HCT116 (cell line): Measurements from ENCODE around the gene PPP1R1C. TPM values are rescaled to one million over a fixed set of nuclear protein-coding genes. Genes with fewer than 3 reads are reported as not detected.

Experiments
- ATAC-seq: fragments of 200-7000 bp; cut with Tn5 transposase; 2 replicates; pipeline ENCODE4 v1.9.1; 2020; ENCODE audit warnings: mild to moderate bottlenecking, moderate library complexity
- BruUV-seq: library from RNA; stranded (reverse); fragments of 400-500 nt; replicated peaks from 2 replicates; lab custom pipeline; 2021; lab: Mats Ljungman, UMichigan
- CTCF ChIA-PET: fragments of 300-600 bp; sonication (Branson Sonifier 250); formaldehyde crosslinking; loops from one replicate; lab custom pipeline; 2021; ENCODE audit warnings: antibody characterized with exemption; lab: Charles Lee
- POLR2A ChIA-PET: fragments of 300-600, 350-600 bp; sonication (Branson Sonifier 250); formaldehyde crosslinking; loops from one replicate; lab custom pipeline; 2021; ENCODE audit warnings: antibody characterized with exemption; lab: Charles Lee
- RAD21 ChIA-PET, 2 experiments: fragments of 300-600 bp; sonication (Branson Sonifier 250); formaldehyde crosslinking; loops; one replicate each; lab custom pipeline; 2023; ENCODE audit warnings: low total read pairs in 2 of 2; ENCODE audit not compliant: uncharacterized antibody in 2 of 2, unreplicated experiment in 2 of 2, low non-redundant PET in 1 of 2; lab: Charles Lee
- DNase-seq: peaks from one replicate; pipeline ENCODE4 v3.0.0-alpha.2; 2010; ENCODE audit warnings: low read depth, low spot score
- H2AFZ ChIP-seq: fragments of 200-600 bp; shearing (Covaris generic), sonication (generic); 2 replicates; pipeline ENCODE4 v1.6.1; 2017; ENCODE audit warnings: low read depth, mixed run types, mixed read lengths, antibody characterized with exemption, low read length; ENCODE audit not compliant: poor library complexity, severe bottlenecking
- H3K27ac ChIP-seq: 2 replicates; pipeline ENCODE4 v1.5.1; 2012; ENCODE audit warnings: low read depth, low read length
- H3K27me3 ChIP-seq: fragments of 200-600 bp; sonication (generic); 2 replicates; pipeline ENCODE4 v1.6.1; 2016; ENCODE audit warnings: mixed run types, low read length, mixed read lengths; ENCODE audit not compliant: insufficient read depth
- H3K36me3 ChIP-seq, 2 experiments: fragments of 200-500 bp in 1 of 2; fragments of 200-600 bp in 1 of 2; sonication (Bioruptor generic) in 1 of 2; sonication (generic) in 1 of 2; 2 replicates each; pipeline versions ENCODE4 v1.5.1 to v1.6.1; 2014 to 2016; ENCODE audit warnings: low read length in 2 of 2, inconsistent platforms in 1 of 2, mixed read lengths in 1 of 2, mixed run types in 1 of 2; ENCODE audit not compliant: insufficient read depth in 2 of 2, control insufficient read depth in 1 of 2
- H3K4me1 ChIP-seq, 2 experiments: fragments of 200-600 bp in 1 of 2; sonication (generic) in 1 of 2; 2 replicates each; pipeline versions ENCODE4 v1.5.1 to v1.6.1; 2012 to 2017; ENCODE audit warnings: low read length in 2 of 2, inconsistent platforms in 1 of 2, mild to moderate bottlenecking in 1 of 2, mixed read lengths in 1 of 2, mixed run types in 1 of 2, moderate library complexity in 1 of 2; ENCODE audit not compliant: insufficient read depth in 2 of 2, control insufficient read depth in 1 of 2
- H3K4me2 ChIP-seq: fragments of 200-600 bp; sonication (generic); 2 replicates; pipeline ENCODE4 v1.6.1; 2017; ENCODE audit warnings: mixed run types, low read length, mixed read lengths
- H3K4me3 ChIP-seq, 2 experiments: fragments of 200-600 bp in 1 of 2; sonication (generic) in 1 of 2; replicated peaks in 1 of 2; 2 replicates each; pipeline ENCODE4 v1.5.1; 2011 to 2016; ENCODE audit warnings: low read length in 2 of 2, control low read depth in 1 of 2, low read depth in 1 of 2, mild to moderate bottlenecking in 1 of 2, mixed read lengths in 1 of 2, mixed run types in 1 of 2
- H3K79me2 ChIP-seq: fragments of 200-600 bp; sonication (generic); 2 replicates; pipeline ENCODE4 v1.6.1; 2017; ENCODE audit warnings: mild to moderate bottlenecking, mixed run types, low read length, moderate library complexity, mixed read lengths; ENCODE audit not compliant: insufficient read depth
- H3K9ac ChIP-seq: fragments of 200-600 bp; sonication (generic); 2 replicates; pipeline ENCODE4 v1.6.1; 2016; ENCODE audit warnings: low read length, mixed read lengths
- H3K9me2 ChIP-seq: fragments of 200-600 bp; sonication (generic), shearing (Covaris generic); 2 replicates; pipeline ENCODE4 v1.6.1; 2017; ENCODE audit warnings: mixed run types, mild to moderate bottlenecking, moderate library complexity; ENCODE audit not compliant: insufficient read depth
- H3K9me3 ChIP-seq, 2 experiments: fragments of 200-500 bp in 1 of 2; fragments of 200-600 bp in 1 of 2; sonication (Bioruptor generic) in 1 of 2; sonication (generic) in 1 of 2; 2 replicates each; pipeline ENCODE4 v1.6.1; 2014 to 2017; ENCODE audit warnings: low read length in 2 of 2, mixed read lengths in 2 of 2, inconsistent platforms in 1 of 2, low read depth in 1 of 2, mild to moderate bottlenecking in 1 of 2, mixed run types in 1 of 2, moderate library complexity in 1 of 2; ENCODE audit not compliant: control insufficient read depth in 1 of 2, insufficient read depth in 1 of 2
- H4K20me1 ChIP-seq: fragments of 200-600 bp; sonication (generic), shearing (Covaris generic); 2 replicates; pipeline ENCODE4 v1.6.1; 2017; ENCODE audit warnings: mixed run types, mild to moderate bottlenecking, moderate library complexity; ENCODE audit not compliant: insufficient read depth
- CEBPB ChIP-seq: IDR thresholded peaks from 2 replicates; pipeline ENCODE4 v1.6.1; 2012; ENCODE audit warnings: low read depth
- ELF1 ChIP-seq: IDR thresholded peaks from 2 replicates; pipeline ENCODE4 v1.6.1; 2012; ENCODE audit warnings: low read depth, borderline replicate concordance
- EZH2phosphoT487 ChIP-seq: fragments of 200-600 bp; IDR thresholded peaks from 2 replicates; pipeline ENCODE4 v1.6.1; 2018; ENCODE audit warnings: antibody characterized with exemption, borderline replicate concordance
- JUND ChIP-seq: IDR thresholded peaks from 2 replicates; pipeline ENCODE4 v1.6.1; 2012
- POLR2AphosphoS5 ChIP-seq: IDR thresholded peaks from 2 replicates; pipeline ENCODE4 v1.6.1; 2011; ENCODE audit warnings: mild to moderate bottlenecking, low read depth, low read length, moderate library complexity
- RAD21 ChIP-seq: IDR thresholded peaks from 2 replicates; pipeline ENCODE4 v1.6.1; 2012; ENCODE audit warnings: low read depth, mild to moderate bottlenecking
- SIN3A ChIP-seq: IDR thresholded peaks from 2 replicates; pipeline ENCODE4 v1.6.1; 2012; ENCODE audit warnings: low read depth
- SP1 ChIP-seq: IDR thresholded peaks from 2 replicates; pipeline ENCODE4 v1.6.1; 2012; ENCODE audit warnings: low read depth
- SRF ChIP-seq: IDR thresholded peaks from 2 replicates; pipeline ENCODE4 v1.6.1; 2012; ENCODE audit warnings: low read depth
- TCF7L2 ChIP-seq: IDR thresholded peaks from 2 replicates; pipeline ENCODE4 v1.7.0; 2011; ENCODE audit warnings: borderline replicate concordance, inconsistent platforms; ENCODE audit not compliant: insufficient read depth, insufficient read length; ENCODE audit errors: extremely low read depth
- YY1 ChIP-seq: IDR thresholded peaks from 2 replicates; pipeline ENCODE4 v1.6.1; 2011; ENCODE audit warnings: low read length, low read depth, moderate library complexity, mild to moderate bottlenecking; ENCODE audit not compliant: insufficient replicate concordance; ENCODE audit errors: extremely low read depth
- ZFX ChIP-seq: fragments of 450-650 bp; IDR thresholded peaks from 2 replicates; pipeline ENCODE4 v1.6.1; 2017
- ZNF274 ChIP-seq: fragments of 200-500 bp; sonication (Bioruptor generic); IDR thresholded peaks from 2 replicates; pipeline ENCODE4 v1.6.1; 2014; ENCODE audit warnings: mild to moderate bottlenecking, low read depth, low read length, inconsistent platforms
- intact Hi-C: fragments of 100-400 bp; cut with micrococcal nuclease; formaldehyde crosslinking; loops from 2 replicates; pipeline ENCODE4 v1.10.0; 2022
- total RNA-seq: library from RNA; stranded (reverse); gene quantifications from one replicate; pipeline ENCODE4 v1.2.1, GENCODE V29; 2021; ENCODE audit not compliant: unreplicated experiment
- TF ChIP-seq, protein P1 (sequence below): IDR thresholded peaks from 2 replicates; pipeline ENCODE4 v1.6.1; 2012
- TF ChIP-seq, protein P2 (sequence below): IDR thresholded peaks from 2 replicates; pipeline ENCODE4 v1.6.1; 2012; ENCODE audit warnings: low read depth
- TF ChIP-seq, protein P3 (sequence below): IDR thresholded peaks from 2 replicates; pipeline ENCODE4 v1.6.1; 2012
- TF ChIP-seq, protein P4 (sequence below), 3 experiments: fragments of 200-600 bp in 1 of 3; sonication (generic) in 1 of 3; IDR thresholded peaks in 2 of 3; conservative IDR thresholded peaks in 1 of 3; 2 replicates each; pipeline ENCODE4 v1.5.1; 2012 to 2017; ENCODE audit warnings: low read depth in 2 of 3, low read length in 2 of 3, antibody characterized with exemption in 1 of 3, borderline replicate concordance in 1 of 3, control low read depth in 1 of 3, mild to moderate bottlenecking in 1 of 3, mixed read lengths in 1 of 3, mixed run types in 1 of 3, moderate library complexity in 1 of 3; ENCODE audit not compliant: insufficient read depth in 1 of 3

The PPP1R1C gene
- total RNA-seq, 1 experiment from 2014 or later, result 17.8 TPM

DNA sequence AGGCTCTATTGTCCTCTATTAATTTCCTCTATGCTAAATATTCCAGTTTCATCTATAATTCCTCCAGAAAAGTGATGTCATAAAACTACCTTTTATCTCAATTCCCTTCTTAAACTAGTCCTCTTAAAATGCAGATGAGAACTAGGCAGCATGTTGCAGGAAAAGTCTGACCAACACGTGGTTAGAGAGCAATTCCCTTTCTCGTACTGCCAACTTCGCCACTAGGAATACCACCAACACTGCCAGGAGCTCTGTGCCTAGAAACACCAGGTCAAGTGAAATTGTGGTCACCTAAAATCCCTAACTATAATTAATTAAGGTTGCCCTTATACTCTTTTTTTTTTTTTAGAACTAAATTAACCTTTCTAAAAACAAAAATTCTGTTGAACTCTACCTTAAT lies 127.7 kb downstream of the PPP1R1C start:
- Histone ChIP-seq H3K36me3 (no peaks in the 10 kb centered on the region), H4K20me1 (no peaks in the 10 kb centered on the region), H2AFZ (no peak overlapping the region), H3K27me3 (no peaks in the 10 kb centered on the region), H3K79me2 (no peaks in the 10 kb centered on the region), H3K9ac (no peak overlapping the region), H3K4me1 (peaks cover 0 to 4% of the 10 kb centered on the region in 2 experiments; a peak in 1 of 4 replicates), H3K27ac (no peak overlapping the region), H3K9me3 (no peaks in the 10 kb centered on the region), H3K9me2 (no peaks in the 10 kb centered on the region), H3K4me2 (no peak overlapping the region), H3K4me3 (no peak overlapping the region)
- BruUV-seq, result no TSS peak
- ATAC-seq (no peak), DNase-seq (no peak)
- no peak for TF ChIP-seq SP1
- TF ChIP-seq, protein P1, sequence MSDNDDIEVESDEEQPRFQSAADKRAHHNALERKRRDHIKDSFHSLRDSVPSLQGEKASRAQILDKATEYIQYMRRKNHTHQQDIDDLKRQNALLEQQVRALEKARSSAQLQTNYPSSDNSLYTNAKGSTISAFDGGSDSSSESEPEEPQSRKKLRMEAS, result no peak
- no peak for TF ChIP-seq TCF7L2
- TF ChIP-seq, protein P2, sequence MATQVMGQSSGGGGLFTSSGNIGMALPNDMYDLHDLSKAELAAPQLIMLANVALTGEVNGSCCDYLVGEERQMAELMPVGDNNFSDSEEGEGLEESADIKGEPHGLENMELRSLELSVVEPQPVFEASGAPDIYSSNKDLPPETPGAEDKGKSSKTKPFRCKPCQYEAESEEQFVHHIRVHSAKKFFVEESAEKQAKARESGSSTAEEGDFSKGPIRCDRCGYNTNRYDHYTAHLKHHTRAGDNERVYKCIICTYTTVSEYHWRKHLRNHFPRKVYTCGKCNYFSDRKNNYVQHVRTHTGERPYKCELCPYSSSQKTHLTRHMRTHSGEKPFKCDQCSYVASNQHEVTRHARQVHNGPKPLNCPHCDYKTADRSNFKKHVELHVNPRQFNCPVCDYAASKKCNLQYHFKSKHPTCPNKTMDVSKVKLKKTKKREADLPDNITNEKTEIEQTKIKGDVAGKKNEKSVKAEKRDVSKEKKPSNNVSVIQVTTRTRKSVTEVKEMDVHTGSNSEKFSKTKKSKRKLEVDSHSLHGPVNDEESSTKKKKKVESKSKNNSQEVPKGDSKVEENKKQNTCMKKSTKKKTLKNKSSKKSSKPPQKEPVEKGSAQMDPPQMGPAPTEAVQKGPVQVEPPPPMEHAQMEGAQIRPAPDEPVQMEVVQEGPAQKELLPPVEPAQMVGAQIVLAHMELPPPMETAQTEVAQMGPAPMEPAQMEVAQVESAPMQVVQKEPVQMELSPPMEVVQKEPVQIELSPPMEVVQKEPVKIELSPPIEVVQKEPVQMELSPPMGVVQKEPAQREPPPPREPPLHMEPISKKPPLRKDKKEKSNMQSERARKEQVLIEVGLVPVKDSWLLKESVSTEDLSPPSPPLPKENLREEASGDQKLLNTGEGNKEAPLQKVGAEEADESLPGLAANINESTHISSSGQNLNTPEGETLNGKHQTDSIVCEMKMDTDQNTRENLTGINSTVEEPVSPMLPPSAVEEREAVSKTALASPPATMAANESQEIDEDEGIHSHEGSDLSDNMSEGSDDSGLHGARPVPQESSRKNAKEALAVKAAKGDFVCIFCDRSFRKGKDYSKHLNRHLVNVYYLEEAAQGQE, result no peak
- TF ChIP-seq ZFX, result no peak
- TF ChIP-seq ZNF274, result no peak
- TF ChIP-seq, protein P3, sequence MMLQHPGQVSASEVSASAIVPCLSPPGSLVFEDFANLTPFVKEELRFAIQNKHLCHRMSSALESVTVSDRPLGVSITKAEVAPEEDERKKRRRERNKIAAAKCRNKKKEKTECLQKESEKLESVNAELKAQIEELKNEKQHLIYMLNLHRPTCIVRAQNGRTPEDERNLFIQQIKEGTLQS, result no peak
- no peak for TF ChIP-seq SRF
- TF ChIP-seq ELF1, result no peak
- TF ChIP-seq EZH2phosphoT487, result no peak
- TF ChIP-seq YY1, result no peak
- TF ChIP-seq SIN3A, result no peak
- TF ChIP-seq, protein P4, sequence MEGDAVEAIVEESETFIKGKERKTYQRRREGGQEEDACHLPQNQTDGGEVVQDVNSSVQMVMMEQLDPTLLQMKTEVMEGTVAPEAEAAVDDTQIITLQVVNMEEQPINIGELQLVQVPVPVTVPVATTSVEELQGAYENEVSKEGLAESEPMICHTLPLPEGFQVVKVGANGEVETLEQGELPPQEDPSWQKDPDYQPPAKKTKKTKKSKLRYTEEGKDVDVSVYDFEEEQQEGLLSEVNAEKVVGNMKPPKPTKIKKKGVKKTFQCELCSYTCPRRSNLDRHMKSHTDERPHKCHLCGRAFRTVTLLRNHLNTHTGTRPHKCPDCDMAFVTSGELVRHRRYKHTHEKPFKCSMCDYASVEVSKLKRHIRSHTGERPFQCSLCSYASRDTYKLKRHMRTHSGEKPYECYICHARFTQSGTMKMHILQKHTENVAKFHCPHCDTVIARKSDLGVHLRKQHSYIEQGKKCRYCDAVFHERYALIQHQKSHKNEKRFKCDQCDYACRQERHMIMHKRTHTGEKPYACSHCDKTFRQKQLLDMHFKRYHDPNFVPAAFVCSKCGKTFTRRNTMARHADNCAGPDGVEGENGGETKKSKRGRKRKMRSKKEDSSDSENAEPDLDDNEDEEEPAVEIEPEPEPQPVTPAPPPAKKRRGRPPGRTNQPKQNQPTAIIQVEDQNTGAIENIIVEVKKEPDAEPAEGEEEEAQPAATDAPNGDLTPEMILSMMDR (IDR thresholded peaks at IDR 0.05 in 2 of 3, conservative IDR thresholded peaks at IDR 0.05 in 1 of 3; ENCODE audit: borderline replicate concordance in 1 of 3, insufficient read depth in 1 of 3, low read depth in 2 of 3, low read length in 2 of 3), result no peak
- TF ChIP-seq RAD21, result no peak
- TF ChIP-seq CEBPB, result no peak
- no peak for TF ChIP-seq JUND
- no peak for TF ChIP-seq POLR2AphosphoS5
- RAD21 ChIA-PET, result no interaction called here
- intact Hi-C loops, result no loop called here
- POLR2A ChIA-PET, result no interaction called here
- CTCF ChIA-PET, result interaction anchor here (1.2 kb wide), 1 partner anchor 35 kb away, joined by 5 read pairs; no protein-coding TSS in a partner anchor
